ENCODE data around the gene CD177. TPM values are rescaled to one million over a fixed set of nuclear protein-coding genes. Genes with fewer than 3 reads are reported as not detected.
A peak's percentile ranks its signal among the peaks of the same experiment; 100 is the strongest.
"Not testable (repeated sequence)": the region's sequence is repeated elsewhere in the genome, so short reads cannot be mapped to it uniquely, and the experiment has no call there.

The CD177 gene
- total RNA-seq, 2 donors from 2014 or later: 3.0 to 6.0 TPM

DNA sequence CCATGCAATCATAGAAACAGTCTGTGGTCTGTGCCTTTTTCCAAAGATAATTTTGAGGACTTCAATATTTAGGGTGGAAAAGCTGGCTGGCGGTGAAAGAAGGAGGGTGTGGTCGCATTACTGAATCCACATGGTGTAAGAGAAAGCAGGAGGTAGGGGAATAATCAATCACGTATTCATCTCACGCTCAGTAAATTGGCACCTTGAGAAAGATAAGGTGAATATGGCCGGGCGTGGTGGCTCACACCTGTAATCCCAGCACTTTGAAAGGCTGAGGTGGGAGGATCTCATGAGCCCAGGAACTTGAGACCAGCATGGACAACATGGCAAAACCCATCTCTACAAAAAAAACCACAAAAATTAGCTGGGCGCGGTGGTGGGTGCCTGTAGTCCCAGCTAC, 3.7 kb upstream of the CD177 start:
- H3K36me3 ChIP-seq (ENCODE audit: control insufficient read depth, insufficient read depth, low read length); H3K4me3 ChIP-seq (ENCODE audit: low read length); H3K27ac ChIP-seq (ENCODE audit: low read depth, low read length); H3K4me3 Mint-ChIP-seq; H3K27ac Mint-ChIP-seq; H3K27me3 Mint-ChIP-seq (ENCODE audit: insufficient read depth); H3K9me3 ChIP-seq (ENCODE audit: control insufficient read depth, low read length); DNase-seq; H3K4me1 Mint-ChIP-seq; H3K4me1 ChIP-seq (ENCODE audit: control insufficient read depth, insufficient read depth, low read length); H3K9ac ChIP-seq (ENCODE audit: extremely low read depth, low read length, poor library complexity, severe bottlenecking); H3K36me3 Mint-ChIP-seq (ENCODE audit: low read depth): not testable (repeated sequence)
- H3K27me3 ChIP-seq (ENCODE audit: control insufficient read depth, insufficient read depth, low read length, poor library complexity, severe bottlenecking): peaks cover 10% of the 10 kb centered on the region
- H3K9me3 Mint-ChIP-seq: peaks cover 50% of the 10 kb centered on the region
- WGBS, 2 experiments (ENCODE audit: insufficient coverage in 1 of 2, insufficient read length in 1 of 2): 93 to 98% methylated on average over 6 to 8 of the region's 8 CpGs

- no peaks in the 10 kb centered on the region for H3K36me3 Mint-ChIP-seq (ENCODE audit: low read depth)
- peaks cover 10% of the 10 kb centered on the region for H3K27me3 ChIP-seq (ENCODE audit: control insufficient read depth, insufficient read depth, low read length, poor library complexity, severe bottlenecking)
- H3K9me3 Mint-ChIP-seq: peaks cover 42% of the 10 kb centered on the region
- peaks cover 3% of the 10 kb centered on the region for H3K27me3 Mint-ChIP-seq (ENCODE audit: insufficient read depth)
- no peak overlapping the region for H3K4me3 Mint-ChIP-seq
- no peak overlapping the region for H3K9ac ChIP-seq (ENCODE audit: extremely low read depth, low read length, poor library complexity, severe bottlenecking)
- TF ChIP-seq, protein P1, sequence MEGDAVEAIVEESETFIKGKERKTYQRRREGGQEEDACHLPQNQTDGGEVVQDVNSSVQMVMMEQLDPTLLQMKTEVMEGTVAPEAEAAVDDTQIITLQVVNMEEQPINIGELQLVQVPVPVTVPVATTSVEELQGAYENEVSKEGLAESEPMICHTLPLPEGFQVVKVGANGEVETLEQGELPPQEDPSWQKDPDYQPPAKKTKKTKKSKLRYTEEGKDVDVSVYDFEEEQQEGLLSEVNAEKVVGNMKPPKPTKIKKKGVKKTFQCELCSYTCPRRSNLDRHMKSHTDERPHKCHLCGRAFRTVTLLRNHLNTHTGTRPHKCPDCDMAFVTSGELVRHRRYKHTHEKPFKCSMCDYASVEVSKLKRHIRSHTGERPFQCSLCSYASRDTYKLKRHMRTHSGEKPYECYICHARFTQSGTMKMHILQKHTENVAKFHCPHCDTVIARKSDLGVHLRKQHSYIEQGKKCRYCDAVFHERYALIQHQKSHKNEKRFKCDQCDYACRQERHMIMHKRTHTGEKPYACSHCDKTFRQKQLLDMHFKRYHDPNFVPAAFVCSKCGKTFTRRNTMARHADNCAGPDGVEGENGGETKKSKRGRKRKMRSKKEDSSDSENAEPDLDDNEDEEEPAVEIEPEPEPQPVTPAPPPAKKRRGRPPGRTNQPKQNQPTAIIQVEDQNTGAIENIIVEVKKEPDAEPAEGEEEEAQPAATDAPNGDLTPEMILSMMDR (conservative IDR thresholded peaks at IDR 0.05): no peak
- H3K27ac ChIP-seq (ENCODE audit: low read depth, low read length): no peak overlapping the region
- H3K27ac Mint-ChIP-seq: no peak overlapping the region
- no peaks in the 10 kb centered on the region for H3K36me3 ChIP-seq (ENCODE audit: control insufficient read depth, insufficient read depth, low read length)
- H3K9me3 ChIP-seq (ENCODE audit: control insufficient read depth, low read length): peaks cover 5% of the 10 kb centered on the region
- H3K4me1 ChIP-seq (ENCODE audit: control insufficient read depth, insufficient read depth, low read length): no peaks in the 10 kb centered on the region
- WGBS, 2 experiments (ENCODE audit: insufficient coverage in 1 of 2, insufficient read length in 1 of 2): 80 to 93% methylated on average over 4 to 7 of the region's 7 CpGs
- no peak for DNase-seq
- H3K4me1 Mint-ChIP-seq: no peaks in the 10 kb centered on the region
- no peak overlapping the region for H3K4me3 ChIP-seq (ENCODE audit: low read length)
Observed at GRCh38 chr19:43351998-43352746, 1.3 kb upstream of the CD177 start.

GRCh38 chr19:43354305-43354627, 780 bp downstream of the CD177 start:
- 0 to 5% methylated on average over 7 to 19 of the region's 19 CpGs for WGBS, 2 experiments (ENCODE audit: insufficient coverage in 1 of 2, insufficient read length in 1 of 2)
- no peaks in the 10 kb centered on the region for H3K36me3 ChIP-seq (ENCODE audit: control insufficient read depth, insufficient read depth, low read length)
- Mint-ChIP-seq H3K9me3 (peaks cover 32% of the 10 kb centered on the region), H3K27ac (no peak overlapping the region), H3K27me3 (ENCODE audit: insufficient read depth) (peaks cover 3% of the 10 kb centered on the region), H3K36me3 (ENCODE audit: low read depth) (no peaks in the 10 kb centered on the region), H3K4me1 (no peaks in the 10 kb centered on the region), H3K4me3 (peak overlapping the region; percentile 66)
- no peaks in the 10 kb centered on the region for H3K4me1 ChIP-seq (ENCODE audit: control insufficient read depth, insufficient read depth, low read length)
- no peak overlapping the region for H3K27ac ChIP-seq (ENCODE audit: low read depth, low read length)
- peak; percentile 87 for DNase-seq
- peaks cover 10% of the 10 kb centered on the region for H3K27me3 ChIP-seq (ENCODE audit: control insufficient read depth, insufficient read depth, low read length, poor library complexity, severe bottlenecking)
- H3K9ac ChIP-seq (ENCODE audit: extremely low read depth, low read length, poor library complexity, severe bottlenecking): no peak overlapping the region
- H3K4me3 ChIP-seq (ENCODE audit: low read length): peak overlapping the region; percentile 79
- H3K9me3 ChIP-seq (ENCODE audit: control insufficient read depth, low read length): no peaks in the 10 kb centered on the region
- TF ChIP-seq, protein P1 (conservative IDR thresholded peaks at IDR 0.05): peak; percentile 35

GRCh38 chr19:43356749-43357148, 3.3 kb downstream of the CD177 start:
- WGBS, 2 experiments (ENCODE audit: insufficient coverage in 1 of 2, insufficient read length in 1 of 2): no CpG with 5 or more reads among the region's 3 CpGs
- H3K27me3 Mint-ChIP-seq (ENCODE audit: insufficient read depth); H3K4me3 Mint-ChIP-seq; H3K36me3 ChIP-seq (ENCODE audit: control insufficient read depth, insufficient read depth, low read length); H3K4me3 ChIP-seq (ENCODE audit: low read length); H3K9me3 ChIP-seq (ENCODE audit: control insufficient read depth, low read length); H3K9ac ChIP-seq (ENCODE audit: extremely low read depth, low read length, poor library complexity, severe bottlenecking); H3K4me1 ChIP-seq (ENCODE audit: control insufficient read depth, insufficient read depth, low read length); DNase-seq; H3K27ac Mint-ChIP-seq; H3K36me3 Mint-ChIP-seq (ENCODE audit: low read depth); H3K4me1 Mint-ChIP-seq; H3K27ac ChIP-seq (ENCODE audit: low read depth, low read length): not testable (repeated sequence)
- H3K9me3 Mint-ChIP-seq: peaks cover 29% of the 10 kb centered on the region
- peaks cover 10% of the 10 kb centered on the region for H3K27me3 ChIP-seq (ENCODE audit: control insufficient read depth, insufficient read depth, low read length, poor library complexity, severe bottlenecking)
